GM11168 (cell line): Measurements from ENCODE around the gene HOXB7.

ENCODE experiments used
- in situ Hi-C: fragments of 300-500 bp; cut with MboI; formaldehyde crosslinking; loops from one replicate; pipeline ENCODE4 v1.12.0; 2022; ENCODE audit warnings: low sequenced_read_pairs; ENCODE audit not compliant: unreplicated experiment

The HOXB7 gene

GRCh38 chr17:48624544-48625494 is 14.0 kb upstream of the HOXB7 start:
- in situ Hi-C loops, result no loop called here

DNA sequence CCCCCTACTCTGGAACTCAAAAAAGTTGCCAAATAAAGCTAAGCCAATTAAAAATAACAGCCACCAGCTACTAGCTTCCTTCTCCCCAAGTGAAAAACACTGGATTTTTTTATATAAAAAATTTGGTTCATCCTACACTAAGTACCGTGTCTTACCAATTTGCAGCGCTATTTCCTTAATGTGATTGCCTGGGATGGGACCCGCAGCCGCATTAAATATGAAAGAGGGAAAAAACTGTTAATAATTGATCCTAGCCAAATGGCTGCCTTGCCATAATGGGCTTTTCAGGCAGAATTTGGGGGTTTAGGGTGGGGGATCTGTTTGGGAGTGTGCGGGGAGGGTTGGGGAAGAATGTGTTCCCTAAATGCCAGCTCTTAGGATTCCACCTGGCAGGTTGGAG is 13.3 kb upstream of the HOXB7 start:
- in situ Hi-C loops, result no loop called here

GRCh38 chr17:48623583-48623982 is 12.8 kb upstream of the HOXB7 start:
- in situ Hi-C loops, result no loop called here

GRCh38 chr17:48622857-48623256 is 12.0 kb upstream of the HOXB7 start:
- in situ Hi-C loops, result no loop called here

DNA sequence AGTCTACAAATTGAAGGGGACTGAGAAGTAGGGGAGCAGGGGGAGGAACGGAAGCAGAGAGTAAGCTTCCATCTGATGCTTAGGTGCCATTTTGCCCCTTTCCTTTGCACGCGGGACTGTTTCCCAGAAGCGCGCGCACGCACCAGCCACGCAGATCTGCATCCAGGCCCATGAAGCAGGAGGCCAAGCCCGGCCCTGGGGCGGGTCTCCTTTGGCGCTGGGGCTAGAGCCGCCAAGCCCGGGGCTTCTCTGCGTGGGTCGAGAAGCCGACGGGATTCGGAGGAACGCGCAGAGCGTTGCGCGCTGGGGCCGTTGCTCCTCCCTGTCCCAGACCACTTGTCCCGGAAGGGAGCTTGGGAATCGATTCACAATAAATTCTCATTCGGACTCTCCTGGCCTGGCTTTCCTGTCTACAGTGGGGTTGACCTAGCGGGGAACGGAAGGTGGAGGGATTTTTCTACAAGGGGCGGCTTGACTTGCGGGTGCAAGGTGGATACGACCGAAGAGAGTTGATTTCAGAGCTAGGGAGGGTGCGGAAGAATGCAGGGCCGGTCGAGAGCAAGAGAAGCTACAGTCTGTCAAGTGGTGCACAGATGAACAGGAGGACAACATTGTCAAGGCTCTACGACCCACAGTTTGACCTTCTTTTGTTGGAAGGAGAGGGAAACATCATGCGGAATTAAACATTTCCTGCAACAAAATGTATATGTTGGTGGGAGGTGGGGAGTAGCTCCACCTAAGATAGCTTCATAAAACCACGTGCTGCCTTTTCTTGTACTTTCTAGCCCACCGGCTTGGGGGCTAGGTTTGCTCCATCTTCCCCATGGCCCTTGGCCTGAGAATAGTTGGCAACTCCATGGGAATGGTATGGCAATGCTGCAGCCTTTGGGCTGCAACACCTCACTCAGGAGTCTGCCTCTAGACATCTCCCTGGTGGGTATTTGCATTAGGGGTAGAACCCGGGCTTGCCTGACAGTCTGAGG is 10.9 kb upstream of the HOXB7 start:
- in situ Hi-C loops, result no loop called here

- in situ Hi-C loops, result no loop called here
Measured at GRCh38 chr17:48620461-48621139, 9.8 kb upstream of the HOXB7 start.

DNA sequence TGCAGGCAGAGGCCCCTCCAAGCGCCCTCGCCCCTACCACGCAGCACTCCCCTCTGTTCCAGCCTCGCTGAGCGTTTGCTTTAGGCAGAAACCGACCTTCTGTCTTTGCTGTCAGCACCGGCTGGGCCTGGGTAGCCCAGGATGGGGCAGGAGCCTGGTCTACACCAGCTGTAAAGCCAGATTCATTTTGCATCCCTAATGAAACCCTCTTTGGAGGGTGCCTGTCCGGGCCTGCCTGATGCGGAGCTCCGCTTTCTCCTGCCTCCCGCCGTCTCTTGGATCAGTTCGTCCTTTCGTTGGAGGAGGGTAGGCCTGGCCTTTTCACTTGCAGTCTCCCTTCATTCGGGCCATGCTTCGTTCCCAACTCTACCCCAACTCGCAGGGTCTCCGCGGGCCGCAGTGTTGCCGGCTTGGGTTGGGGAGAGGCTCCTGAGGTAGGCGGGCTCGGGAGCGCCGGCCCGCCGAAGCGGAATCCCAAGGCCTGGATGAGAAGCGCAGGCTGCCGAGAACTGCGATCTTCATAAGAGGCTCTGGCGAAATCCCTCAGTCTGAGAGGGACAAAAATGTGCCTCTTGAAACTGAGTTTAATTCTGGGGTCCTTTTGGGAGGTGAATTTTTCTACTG is 9.1 kb upstream of the HOXB7 start:
- in situ Hi-C loops, result no loop called here

GRCh38 chr17:48618256-48618896 is 7.6 kb upstream of the HOXB7 start:
- in situ Hi-C loops, result no loop called here

DNA sequence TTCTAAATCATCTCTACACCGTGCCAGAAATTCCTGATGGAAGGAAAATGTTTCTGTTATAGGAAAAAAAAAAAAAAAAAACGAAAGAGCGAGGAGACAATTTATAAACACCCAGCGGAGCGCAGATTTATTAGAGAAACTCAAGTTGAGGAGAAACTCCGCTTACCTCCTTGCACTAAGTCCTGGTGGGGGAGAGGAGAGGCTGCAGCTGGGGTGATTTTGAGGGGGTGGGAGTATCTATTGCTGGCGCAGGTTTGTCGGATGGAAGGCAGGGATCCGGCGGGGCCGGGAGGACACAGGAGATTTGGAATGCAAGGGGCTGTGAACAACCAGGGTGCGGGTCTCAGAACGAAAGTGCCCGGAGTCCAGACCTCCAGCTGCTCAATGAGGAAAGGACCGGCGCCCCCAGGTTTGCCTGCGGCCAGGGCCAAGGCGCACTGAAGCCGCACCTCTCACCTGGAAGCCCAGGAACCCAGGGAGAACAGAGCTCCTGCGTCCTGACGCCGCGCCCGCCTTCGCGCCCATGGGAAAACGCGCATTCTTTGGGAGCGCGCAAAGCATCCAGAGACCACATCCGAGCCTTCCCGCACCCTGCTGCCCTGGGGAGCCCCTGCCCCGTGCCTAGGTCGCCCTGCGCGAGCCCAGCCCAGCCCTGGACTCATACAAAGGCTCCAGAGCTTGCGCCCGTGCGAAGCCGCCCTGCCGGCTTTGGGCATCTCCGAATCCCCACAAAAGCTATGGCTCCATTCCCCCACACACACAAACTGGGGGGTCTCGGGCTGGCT is 6.8 kb upstream of the HOXB7 start:
- in situ Hi-C loops, result no loop called here

- in situ Hi-C loops, result no loop called here
Measured at GRCh38 chr17:48616717-48617470, 6.1 kb upstream of the HOXB7 start.

- in situ Hi-C loops, result no loop called here
Measured at GRCh38 chr17:48615963-48616716, 5.3 kb upstream of the HOXB7 start.

DNA sequence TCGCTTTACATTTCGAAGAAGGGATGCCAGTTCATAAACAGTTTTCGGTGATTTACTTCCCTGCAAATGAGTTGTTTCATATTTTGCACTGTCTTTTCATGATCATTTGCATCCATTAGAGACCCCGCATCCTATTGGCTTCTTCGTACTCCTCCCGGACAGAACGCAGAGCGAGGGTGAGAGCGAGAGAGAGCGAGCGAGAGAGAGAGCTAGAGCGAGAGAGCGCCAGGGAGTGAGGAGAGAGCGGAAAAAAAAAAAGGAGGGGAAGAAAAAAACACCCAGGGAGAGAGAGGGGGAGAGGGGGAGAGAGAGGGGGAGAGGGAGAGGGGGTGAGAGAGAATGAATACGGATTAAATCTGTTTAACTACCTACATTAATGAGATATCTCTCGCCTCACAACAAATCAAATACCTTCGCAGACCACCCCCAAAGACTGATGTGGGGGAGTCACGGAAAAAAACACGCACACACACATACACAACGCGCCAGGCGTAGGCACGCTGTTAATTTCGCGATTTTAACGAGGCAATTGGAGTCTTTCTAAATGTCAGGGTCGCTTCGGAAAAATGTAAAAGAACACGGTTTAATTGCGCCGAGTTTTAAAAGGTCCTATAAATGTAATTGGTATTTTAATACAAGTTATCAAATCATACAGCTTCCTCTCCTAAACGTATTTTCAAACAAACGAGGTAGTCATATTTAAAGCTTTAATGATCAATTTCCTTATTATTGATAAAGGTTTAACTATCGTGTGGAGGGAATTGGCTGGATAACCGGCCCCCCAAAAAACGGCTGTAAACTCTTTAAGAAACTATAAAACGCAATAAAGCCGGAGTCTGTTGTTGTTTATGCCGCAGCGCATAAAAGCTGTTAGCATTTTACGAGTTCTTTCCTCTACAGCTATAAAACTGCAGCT is 4.5 kb upstream of the HOXB7 start, which contains the start of gene HOXB8:
HOXB8 (minus strand) TSS at position 246 of the 916 bp plus-strand sequence. CDS start 588 bp downstream, outside the sequence.
- in situ Hi-C loops, result no loop called here

DNA sequence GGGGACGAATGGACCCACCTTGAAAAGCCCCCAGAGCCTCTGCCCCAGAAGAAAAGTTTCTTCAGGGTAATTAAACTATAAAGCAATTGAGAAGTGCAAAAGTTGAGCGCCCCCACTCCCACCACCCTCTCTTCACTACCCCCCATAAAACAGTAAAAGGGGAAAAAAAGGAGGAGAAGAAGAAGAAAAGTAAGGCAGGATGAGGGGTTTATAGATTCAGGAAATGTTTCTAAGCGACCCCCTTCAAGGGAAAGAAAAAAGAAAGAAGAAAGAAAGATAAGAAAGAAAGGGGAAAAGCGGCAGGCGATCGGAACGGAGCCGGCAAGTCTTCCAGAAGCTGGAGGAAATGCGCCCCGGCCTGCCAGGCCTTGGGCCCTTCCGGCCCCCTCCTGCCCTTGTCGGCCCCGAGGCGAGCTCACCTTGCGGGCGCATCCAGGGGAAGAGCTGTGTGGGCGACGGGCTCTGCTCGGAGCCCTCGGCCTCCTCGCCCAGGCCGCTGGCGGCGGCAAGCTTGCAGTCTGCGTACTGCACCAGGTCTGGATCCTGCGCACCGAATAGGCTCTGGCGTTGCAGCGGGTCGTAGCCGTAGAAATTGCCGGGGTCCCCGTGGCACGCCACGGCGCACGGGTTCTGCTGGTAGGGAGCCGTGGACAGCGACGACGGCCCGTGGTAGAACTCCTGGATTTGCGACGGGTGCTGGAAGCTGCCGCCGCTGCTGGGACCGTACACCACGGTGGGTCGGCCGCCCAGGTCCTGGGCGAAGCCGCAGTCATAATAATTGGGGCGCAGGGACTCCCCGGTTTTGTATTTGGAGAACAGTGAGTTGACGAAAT is 3.3 kb upstream of the HOXB7 start:
- in situ Hi-C loops, result no loop called here

DNA sequence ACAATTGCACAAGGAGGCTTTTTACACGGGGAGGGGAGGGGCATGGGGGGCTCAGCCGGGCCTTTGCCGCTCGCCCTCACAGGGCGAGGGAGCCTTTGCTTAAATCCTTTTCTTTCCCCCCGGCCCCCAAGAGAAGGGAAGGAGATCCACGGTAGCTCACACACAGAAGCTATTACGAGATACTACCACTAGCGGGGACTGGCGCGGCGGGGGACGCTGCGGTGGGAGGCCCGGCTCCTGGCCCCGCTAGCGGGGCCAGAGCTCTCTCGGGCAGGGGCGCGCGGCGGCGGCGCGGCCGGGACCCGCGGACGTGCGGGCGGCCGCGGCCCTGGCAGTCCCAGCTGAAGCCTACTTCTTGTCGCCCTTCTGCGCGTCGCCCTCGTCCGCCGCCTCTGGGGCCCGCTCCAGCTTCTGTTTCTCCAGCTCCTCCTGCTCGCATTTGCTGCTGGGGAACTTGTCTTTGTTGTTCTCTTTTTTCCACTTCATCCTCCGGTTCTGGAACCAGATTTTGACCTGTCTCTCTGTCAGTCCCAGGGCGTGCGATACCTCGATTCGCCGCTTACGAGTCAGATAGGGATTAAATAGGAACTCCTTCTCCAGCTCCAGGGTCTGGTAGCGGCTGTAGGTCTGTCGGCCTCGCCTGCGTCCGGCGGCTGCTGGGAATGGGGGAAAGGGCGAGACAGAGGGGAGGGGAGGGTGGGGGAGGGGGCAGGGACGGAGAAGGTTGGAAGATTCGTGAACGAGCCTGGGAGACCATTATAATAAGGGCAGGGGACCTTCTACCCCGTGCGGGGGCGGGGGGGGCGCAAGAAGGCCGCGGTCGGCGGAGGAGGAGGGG is 2.3 kb upstream of the HOXB7 start:
- in situ Hi-C loops, result no loop called here
